Left forelimb (tissue), 1 donor: ENCODE measurements around the gene FOXF2.

Experiments
- DNase-seq: peaks from one replicate; pipeline ENCODE4 v3.0.0-alpha.2; 2018; ENCODE audit warnings: low spot score

FOXF2 gene

DNA sequence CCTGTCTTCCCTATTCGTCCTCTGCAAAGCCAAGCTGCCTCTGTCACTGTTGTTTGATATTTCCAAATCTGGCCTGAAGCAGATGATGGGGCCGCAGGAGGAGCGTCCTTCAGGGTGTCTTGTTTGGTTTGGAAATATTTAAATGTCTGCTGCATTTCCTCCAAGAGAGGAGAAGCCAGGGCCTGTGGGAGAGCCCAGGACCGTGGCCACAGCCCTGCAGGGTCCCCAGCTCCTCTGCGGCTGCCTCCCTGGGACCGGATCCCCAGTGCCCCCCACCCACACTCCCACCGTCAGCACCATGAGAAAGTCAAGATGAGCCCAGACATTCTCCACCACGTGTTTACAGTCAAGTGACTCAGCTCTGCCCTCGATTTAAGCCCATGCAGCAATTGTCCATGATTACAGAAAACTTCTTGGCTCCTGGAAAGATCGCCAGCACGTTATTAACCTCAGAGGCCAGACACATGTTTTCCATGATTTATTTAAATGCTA, 18.2 kb downstream of the FOXF2 start:
- DNase-seq, result no peak

DNA sequence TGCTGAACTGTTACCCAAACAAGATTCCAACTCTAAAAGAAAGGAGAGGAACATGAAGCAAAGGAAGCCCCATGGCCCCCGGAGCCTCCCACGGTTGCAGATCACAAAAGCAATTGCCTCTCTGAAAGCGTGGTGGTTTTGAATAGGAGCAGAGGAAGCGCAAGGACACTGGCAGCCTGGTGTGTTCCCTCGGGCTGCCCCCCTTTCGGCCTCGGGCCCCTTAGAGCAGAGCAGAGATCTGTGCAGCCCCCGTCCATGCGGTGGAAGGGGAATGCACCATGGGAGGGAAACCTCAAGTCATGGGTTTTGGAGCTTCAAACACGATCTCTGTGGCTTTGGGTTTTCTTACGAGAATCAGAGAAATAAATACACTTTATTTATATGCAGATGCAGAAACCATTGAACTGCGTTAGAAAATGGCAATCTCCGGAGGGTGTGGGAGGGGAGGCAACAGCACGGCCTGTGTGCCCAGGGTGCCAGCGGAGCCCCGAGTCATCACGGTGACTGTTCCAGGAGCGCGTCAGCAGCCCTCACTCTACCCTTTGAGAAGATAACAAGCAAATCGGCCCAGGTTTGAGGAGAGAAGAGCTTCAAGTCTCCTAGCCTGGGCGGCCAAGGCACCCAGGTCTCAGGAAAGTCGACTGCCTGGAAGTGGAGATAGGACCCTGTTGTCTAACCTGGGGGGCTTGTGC, 20.5 kb downstream of the FOXF2 start:
- DNase-seq, result no peak

DNA sequence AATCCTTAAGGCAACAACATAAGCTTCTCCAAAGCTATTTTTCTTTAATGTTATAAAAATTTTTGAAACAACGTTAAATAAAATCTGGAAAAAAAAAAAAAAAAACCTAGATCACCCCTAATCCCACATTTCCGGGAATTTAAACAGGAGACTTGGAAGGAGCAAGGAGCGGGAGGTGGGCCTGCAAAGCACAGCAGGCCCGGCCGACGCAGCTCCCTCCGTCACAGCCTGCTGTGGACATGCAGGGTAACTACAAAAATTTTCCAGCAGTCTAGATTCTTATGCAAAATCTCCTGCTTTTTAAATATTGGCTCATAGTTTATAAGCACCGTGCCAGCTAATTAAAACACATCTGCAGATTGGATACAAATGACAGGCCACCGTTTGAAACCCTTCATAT, 23.5 kb downstream of the FOXF2 start:
- DNase-seq, result no peak

DNA sequence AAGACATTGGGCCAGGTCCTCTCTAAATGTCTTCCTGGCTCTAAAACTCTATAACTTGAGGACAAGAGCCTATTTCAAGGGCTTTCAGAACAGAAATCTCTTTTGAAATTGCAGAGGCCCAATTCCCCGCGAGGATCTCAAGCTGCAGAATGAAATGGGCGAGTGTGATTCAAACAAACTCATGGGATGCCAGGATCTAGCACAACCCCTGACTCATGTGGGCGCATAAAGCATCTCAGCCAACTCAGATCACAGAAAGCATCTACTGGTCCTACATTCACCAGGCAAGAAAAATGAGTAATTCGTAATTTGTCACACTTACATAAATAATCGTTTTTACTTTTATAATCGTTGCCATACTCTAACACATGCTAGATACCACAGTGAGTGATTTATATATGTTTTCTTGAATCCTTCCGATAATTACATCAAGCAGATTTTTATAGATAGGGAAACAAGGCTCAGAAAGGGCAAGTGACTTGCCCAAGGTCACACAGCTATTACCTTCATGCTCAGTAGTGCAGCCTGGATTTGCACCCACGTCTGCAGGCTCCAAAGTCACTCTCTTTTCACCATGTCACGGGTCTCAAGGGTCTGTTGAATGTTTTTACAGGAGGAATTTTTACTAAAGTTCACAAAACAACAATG, 26.2 kb downstream of the FOXF2 start:
- DNase-seq, result no peak

DNA sequence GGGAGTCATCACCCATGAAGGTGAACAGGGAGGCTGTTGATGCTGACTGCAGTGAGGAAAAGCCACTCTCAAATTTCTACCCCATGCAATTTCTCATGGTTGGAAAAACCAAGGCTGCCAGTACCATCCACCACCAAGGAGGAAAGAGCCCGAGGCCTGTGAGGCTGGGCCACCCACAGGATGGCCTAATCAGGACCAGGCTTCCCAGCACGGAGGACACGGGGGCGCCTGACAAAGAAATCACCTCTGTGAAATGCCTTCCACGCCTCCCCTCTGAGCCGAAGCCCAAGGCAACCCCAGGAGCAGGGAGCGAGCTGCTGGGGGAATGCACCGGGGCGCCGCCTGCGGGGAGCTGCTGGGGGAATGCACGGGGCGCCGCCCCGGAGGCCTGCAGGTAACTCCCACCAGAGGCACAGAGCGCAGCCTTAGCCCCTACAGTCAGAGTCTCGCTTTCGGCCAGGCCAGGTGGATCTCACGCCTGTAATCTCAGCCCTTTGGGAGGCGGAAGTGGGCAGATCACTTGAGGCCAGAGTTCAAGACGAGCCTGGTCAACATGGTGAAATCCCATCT, 26.9 kb downstream of the FOXF2 start:
- DNase-seq, result no peak

DNA sequence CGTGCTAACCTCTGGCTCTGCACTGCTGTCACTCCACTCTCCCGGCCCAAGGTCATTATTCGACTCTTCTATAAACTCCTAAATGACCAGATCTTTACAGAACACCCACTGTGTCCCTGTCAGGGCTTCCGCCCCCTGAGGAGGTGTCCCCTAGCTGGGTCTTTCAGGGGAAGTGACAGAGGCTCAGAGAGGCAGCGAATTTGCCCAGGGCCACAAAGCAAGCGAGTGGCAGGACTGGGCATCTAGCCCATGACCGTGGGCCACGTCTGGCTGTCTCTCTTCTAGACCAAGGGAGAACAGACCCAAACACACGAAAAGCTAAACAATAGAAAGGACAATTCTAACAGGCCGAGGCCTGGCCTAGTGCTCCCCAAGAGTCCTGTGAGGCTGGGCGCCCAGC, 27.4 kb downstream of the FOXF2 start:
- DNase-seq, result no peak

DNA sequence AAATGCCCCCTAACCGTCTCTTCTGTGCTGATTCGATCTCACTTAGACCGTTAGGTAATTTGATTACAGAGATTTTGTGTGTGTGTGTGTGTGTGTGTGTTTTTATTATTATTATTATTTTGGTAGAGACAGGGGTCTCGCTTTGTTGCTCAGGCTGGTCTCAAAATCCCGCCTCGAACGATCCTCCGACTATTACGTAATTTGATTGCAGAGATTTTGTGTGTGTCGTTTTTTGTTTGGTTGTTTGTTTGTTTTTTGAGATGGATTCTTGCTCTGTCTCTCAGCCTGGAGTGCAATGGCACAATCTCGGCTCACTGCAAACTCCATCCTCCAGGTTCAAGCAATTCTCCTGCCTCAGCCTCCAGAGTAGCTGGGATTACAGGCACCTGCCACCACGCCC, 28.3 kb downstream of the FOXF2 start:
- no peak for DNase-seq

DNA sequence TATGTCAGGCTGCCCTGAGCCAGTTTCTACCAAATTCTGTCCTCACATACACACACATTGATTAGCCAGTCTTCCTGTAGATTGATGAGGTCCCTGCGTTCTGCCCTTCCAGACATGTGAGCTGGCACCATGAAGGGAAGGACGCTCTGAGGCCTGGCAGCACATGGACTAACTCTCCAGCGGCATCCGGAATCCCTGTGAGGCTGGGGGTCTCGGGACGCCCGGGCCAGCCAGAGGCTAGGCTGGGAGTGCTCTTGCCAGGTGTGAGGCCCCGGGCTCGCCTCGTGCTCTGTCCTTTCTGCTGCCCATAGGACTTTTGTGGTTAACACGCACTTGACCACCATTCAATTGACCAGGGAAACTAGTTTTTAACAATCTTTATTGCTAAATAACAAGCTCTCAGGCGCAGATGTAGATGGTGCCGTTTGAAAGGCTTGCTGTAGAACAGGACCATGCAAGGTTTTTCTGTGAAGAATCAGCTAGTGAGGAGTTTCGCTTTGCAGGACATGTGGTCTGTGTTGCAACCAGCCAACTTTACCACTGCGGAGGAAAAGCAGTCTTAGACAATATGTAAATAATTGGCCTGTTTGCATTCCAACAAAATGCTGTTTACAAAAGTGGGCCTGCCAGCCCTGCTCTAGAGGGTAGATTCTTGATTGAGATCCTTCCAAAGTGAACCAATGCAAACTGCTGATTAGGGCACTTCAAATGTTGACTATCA, 29.3 kb downstream of the FOXF2 start:
- no peak for DNase-seq

DNA sequence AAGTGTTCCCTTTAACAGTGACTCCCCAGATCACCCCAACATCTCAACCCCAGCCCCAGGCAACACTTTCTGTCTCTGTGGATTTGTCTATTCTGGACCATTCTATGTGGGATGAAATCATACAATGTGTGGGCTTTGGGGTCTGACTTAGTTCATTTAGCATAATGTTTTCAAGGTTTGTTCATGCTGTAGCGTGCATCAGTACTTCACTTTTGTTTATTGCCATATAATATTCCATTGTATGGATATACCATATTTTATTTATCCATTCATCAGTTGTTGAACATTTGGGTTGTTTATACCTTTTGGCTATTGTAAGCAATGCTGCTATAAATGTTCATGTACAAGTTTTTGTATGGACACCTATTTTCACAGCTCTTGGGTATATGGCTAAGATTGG, 31.0 kb downstream of the FOXF2 start:
- DNase-seq, result no peak

DNA sequence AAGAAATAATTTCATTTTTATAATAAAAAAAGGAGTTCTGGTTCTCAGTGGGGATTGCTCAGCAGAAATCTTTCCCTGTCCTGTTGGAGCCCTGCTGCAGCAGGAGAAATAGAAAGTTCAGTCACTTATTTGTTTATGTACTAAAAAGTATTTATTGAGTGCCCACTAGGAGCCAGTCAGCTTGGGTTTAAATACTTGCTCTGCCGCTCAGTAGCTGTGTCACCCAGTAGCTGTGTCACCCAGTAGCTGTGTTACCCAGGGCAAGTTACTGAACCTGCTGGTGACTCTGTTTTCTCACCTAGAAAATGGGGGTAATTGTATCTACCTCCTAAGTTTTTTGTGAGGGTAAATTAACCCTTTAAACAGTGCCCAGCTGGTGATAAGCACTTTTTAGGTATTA, 32.9 kb downstream of the FOXF2 start:
- DNase-seq, result no peak

DNA sequence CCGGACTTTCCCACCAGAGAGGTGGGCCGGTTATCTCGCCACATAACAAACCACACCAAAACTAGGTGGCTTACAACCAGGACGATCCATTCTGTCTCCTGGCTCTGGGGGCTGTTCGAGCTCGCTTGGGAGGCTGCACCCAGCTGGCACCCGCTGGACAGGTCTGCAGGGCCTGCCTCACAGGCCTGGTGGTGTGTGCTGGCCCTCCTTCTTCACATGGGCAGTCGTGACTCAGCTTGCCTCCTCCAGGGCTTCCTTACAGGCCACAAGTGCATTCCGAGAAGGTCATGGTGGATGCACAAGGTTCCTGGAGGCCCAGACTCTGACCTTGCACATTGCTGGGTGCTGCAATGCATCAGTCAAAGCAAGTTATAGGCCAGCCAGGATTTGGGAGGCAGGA, 34.2 kb downstream of the FOXF2 start:
- DNase-seq, result no peak

DNA sequence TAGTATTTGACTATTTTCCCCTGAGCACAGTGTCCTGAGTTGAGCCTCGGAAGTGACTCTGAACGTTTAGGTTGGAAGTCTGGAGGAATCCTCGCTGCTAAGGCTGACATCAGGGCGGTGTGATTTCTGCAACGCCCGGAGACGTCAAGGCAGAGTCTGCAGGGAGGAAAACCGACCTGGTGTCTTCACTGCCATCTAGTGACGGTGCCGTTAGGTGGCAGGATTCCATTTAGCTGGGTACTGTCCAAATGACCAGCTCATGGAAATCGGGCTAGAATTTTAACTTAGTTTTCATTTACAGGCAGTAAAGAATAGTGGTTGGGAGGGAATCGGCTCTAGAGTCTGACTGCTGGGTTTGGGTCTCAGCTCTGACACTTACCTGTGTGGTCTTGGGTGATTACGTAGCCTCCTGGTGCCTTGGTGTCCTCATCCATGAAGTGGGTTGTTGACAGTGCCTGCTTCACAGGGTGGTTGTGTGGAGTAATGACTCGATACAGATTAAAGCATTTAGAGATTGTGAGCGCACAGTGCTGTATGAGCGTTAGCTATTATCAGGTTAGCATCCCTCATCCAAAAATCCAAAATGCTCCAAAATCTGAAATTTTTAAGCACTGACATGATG, 35.0 kb downstream of the FOXF2 start:
- no peak for DNase-seq

DNA sequence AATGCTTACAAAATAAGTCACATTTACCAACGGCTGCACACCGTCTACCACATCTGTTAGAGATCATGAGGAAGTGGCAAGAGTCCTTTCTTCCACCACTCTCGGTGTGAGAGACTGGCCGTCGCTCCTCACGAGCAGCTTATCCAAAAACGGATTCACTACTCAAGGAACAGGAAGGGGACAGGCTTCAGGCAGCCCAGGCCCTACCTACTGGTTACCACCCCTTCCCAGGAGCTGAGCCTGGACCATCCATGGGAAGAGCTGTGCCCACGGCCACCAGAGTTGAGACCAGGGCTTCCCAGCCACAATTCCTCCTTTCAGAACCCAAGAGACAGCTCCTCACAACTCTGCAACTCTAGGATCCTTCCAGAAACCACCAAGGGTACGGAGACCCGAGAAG, 37.0 kb downstream of the FOXF2 start:
- no peak for DNase-seq

DNA sequence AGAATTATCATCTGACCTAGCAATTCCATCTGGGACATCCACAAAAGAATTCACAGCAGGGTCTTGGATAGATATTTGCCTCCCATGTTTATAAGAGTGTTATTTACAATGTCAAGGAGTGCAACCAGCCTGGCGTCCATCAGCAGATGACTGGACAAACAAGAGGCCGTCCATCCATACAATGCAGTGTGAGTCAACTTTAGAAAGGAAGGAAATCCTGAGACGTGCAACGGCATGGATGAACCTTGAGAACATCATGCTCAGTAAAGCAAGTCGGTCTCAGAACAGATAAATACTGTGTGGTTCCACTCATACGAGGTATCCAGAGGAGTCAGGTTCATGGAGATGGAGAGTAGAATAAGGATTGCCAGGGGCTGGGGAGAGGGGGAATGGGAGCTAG, 46.4 kb downstream of the FOXF2 start:
- no peak for DNase-seq

DNA sequence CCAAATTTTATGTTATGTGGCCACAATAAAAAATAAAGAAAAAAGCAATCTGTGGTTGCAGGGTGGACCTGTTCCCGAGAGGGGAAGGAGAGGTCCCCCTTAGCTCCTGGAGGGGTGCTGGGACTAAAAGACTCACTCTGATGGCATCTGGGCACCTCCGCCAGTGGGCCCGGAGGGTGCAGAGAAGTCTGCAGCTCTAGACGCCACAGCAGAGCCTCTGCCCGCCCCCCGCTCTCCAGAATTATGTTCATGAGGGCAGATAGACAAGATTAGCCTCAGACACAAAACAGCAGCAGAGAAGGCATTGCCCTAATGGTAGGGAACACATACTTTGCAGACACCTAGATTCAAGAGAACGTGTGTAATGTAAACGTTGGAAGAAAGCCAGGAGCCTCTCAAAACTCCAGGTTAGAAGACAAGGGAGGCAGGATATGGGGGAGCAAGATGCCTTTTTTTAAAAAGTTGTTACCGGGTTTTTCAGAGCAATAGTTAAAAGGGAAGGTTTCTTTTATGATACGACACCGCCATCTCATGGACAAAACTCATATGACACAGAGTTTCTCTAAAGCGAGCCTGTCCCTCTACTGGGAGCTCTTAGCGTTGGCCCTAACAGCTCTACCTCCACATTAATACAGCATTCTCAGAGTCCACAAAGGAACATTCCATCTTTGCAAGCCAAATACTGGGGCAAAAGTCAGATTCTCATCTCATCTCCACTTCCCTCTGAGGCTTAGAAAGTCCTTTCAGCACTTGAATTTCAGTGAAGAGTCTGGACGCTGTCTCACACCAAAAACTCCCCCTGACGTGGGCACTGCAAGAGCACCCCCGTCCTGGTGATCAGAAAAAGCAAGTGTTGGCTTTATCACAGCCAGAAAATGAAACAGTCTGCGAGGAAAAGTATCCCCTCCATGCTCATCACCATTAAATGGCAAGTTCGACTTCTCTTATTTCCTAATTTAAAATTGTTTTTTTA, 47.2 kb downstream of the FOXF2 start:
- DNase-seq, result no peak

DNA sequence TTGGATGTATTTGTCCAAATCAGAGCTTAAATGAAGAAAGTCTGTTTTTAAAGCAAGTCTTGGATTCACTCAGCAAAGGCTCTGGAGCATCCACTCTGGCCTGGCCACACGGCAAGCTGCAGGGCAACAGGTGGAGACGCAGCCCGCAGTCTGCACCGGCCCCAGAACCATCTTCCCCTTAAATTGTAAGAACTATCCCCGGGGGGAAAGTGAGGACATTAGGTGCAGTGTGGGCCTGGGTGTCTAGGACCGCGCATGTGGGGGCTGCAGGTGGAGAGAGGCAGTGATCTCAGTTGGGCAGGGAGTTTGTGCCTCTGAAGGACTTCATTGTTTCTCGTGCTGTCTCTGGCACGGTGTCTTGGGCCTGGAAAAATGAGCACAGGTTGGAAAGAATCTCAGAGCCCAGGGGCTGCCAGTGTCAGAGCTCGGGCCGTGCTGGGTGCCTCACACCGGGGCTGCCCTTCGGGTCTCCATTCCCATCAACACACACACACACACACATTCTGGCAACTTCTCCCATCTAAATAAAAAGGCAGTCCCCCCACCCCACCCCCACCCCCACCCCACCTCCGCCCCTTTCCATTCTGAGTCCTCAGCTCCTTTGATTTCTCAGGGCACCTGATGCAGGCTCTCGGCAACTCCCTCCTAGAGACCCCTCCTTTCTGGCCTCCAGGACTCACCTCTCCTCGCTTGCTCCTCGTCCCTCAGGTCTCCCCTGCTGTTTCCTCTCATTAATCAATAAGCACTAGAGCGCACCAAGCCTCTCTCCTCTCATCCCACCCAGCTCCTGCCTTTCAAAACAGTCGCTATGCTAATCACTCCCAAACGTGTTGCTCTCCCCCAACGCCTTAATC, 48.4 kb downstream of the FOXF2 start:
- DNase-seq, result no peak

DNA sequence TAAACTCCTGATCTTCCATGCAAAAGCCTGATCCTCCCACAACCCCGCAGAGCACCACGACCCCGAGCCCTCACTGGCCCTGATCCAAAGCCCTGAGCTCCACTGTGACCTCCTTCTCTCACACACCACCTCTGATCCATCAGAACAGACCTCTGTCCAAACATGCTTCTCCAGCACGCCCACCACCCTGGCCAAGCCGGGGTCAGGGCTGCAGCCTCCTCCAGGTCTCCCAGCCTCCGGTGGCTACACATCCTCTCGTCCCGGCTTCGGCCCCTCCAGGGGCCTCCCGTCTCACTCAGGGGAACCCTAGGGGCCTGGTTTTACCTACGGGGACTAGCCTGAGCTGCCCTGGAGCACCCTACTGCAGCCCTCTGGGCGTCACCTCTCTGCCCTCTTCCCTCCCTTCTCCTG, 49.1 kb downstream of the FOXF2 start:
- no peak for DNase-seq

DNA sequence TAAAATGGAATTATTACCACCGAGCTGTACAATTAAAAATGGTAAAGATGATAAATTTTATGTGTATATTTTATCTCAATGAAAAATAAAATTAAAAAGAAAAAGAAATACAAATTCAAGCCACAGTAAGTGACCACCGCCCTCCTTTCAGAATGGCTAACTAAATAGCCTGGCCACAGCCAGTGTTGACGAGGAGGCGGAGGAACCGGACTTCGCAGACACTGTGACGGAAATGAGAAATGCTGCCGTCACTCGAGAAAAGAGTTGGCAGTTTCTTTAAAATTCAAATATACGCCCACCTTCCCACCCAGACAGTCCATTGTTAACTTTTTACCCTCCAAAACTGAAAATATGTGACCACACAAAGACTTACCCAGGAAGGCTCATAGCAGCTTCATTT, 50.0 kb downstream of the FOXF2 start:
- DNase-seq, result no peak

DNA sequence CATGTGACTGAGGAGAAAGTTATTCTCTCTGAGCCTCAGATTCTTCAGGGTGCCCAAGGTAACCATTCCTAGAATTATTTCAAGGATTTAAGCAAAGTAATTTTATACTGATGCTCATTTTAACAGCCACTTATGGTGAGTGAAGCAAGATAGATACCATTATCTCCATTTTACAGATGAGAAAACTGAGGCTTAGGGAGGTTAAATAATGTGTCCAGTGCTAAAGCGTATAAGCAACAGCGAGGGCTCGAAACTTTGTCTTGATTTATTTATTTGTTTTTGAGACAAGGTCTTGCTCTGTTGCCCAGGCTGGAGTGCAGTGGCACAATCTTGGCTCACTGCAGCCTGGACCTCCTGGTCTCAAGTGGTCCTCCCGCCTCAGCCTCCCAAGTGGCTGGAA, 53.6 kb downstream of the FOXF2 start:
- DNase-seq, result no peak
